LHCN-M2 (cell line): ENCODE measurements around the gene PCED1B. TPM values are rescaled to one million over a fixed set of nuclear protein-coding genes. Genes with fewer than 3 reads are reported as not detected.
"Not testable (repeated sequence)": the region's sequence is repeated elsewhere in the genome, so short reads cannot be mapped to it uniquely, and the experiment has no call there.

Experiments used
- DNase-seq: peaks from one replicate; pipeline ENCODE4 v3.0.0-alpha.2; 2012; ENCODE audit warnings: low read depth
- total RNA-seq: library from RNA; depleted of rRNA; stranded (reverse); fragments of >200 nt; gene quantifications from 2 replicates; pipeline ENCODE4 v1.2.3, GENCODE V29; 2014

Gene PCED1B
- total RNA-seq, 1 experiment from 2014 or later: 0.80 TPM

DNA sequence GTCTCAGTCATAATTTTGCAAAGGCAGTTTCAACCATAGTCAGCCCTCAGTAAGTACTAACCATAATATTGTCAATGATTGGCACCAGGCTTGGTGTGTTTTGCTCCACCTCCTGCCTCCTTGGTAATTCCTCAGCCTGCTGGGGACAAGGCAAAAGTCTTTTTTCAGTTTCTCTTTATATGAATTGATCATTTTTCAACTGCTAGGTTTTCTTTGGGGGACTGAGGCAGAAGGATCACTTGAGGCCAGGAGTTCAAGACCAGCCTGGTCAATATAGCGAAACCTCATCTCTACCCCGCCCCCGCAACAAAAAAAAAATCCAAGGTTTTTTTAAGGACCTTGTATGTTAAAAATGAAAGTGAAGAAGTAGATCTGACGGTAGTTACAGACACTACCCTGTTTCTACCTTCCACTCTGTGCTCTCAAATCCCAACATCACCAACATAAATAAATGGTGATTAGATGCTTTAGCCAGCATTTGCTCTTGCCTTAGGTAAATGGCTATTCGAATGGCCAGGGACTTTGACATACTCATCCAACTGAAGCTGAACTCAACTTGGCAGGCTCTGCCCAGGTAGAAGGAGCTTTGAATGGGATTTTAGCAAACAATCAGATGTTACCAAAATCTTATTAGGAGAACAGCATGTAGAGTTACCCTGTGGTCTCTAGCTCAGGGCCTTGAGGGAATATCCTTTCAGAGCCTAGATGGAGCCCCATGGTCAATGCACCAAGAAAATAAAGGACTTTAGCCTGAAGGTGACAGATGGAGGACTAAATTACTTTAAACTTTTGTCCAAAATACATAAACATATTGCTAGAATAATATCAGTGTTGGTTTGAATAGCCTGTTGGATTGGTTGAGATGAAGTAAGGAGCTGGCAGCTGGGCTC lies 127.3 kb downstream of the PCED1B start:
- DNase-seq: no peak

DNA sequence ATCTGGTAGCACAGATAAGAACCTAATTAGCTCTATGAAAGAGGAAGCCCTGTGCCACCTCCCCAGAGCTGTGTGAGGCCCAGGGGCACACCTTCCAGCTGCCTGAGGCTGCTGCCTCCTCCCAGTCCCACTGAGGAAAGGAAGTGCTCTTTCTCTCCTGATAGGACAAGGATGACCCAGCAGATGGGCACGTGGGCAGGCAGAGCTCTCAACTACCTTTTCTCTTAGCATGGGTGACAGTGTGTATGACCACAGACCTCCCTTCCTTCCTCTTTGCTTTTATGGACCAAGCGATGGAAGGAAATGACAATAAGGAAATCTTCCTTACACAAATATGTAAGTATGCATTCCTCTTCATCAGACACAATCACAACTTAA lies 127.9 kb downstream of the PCED1B start:
- DNase-seq: no peak

DNA sequence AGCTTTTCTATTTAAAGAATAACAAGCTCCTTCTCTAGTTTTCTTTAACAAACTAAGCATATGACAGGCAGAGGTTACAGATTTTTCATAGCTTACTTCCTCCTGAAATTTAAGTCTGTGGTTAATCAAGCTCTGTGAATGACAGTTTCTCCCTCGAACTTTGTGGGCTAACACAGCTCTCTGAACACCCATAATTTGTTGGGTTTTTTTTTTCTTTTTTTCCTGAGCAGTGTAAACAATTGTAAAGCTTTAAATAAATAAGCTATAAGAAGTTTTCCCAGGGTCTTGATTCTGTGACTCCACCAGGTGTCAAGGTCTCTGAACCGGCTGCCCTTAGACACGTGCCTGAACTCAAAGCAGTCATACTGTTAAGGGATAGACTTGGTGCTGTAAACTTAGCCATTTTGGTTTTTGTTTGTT lies 128.4 kb downstream of the PCED1B start:
- no peak for DNase-seq

DNA sequence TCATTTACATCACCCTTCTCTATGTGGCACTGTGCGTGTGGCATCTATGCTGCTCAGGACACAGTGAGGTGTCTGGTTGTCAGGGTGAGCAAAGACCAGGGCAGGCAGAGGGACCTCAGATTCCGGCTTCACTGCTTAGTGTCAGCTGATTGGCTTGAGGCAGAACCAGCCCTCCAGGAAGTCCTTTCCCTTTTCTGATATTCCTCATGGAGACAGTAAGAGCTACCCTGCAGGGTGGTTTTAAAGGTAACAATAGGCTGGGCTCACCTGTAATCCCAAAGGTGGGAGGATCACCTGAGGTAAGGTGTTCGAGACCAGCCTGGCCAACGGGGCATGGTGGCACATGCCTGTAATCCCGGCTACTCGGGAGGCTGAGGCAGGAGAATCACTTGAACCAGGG lies 129.6 kb downstream of the PCED1B start:
- no peak for DNase-seq

DNA sequence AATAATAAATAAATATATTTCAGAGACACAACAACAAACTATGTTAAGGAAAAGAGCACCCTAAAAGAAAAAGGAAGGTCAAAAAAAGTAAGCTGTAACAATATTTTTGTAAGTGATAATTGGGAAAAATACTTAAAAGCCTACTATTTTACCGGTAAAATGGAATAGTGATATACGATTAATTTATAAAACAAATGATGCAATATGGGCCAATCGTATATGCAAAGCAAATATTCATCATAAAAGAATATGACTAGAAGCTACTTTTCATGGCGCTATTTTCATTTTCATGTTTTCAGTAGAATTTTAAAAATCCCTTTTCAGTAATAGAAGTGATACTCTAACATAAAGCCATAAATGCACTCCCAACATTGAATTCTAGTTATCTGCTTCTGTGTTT lies 131.4 kb downstream of the PCED1B start:
- DNase-seq: no peak

DNA sequence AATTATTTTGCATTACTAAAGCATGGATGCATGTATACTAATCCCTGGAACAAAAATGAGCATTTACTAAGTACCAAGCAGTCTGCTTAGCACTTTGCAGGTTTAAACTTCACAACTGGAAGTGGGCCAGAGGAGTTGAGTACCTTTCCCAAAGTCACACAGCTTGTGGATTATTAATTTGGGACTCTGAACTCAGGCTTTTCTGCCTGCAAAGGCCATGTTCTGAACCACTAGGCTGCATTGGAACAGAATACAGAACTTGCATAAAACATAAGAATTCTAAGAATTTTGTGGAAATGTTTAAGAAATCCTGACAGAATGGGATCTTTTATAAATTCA lies 133.2 kb downstream of the PCED1B start:
- DNase-seq: no peak

DNA sequence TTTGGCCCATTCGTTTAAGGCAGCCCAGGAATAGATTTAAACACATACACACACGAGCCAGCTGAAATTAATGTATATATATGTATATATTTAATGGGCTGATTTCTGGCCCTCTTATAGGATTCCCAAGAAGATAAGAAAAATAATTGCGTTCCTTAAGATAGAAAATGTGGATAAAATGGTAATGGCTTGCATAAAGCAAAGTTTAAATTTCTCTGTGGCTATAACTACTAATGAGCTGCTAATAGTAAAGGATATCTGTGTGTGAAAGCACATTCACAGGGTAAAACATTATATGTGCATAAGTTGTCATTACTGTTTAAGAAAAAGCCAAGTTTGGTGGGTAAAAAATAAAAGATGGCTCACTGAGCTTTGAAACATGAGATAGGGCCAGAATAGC lies 134.0 kb downstream of the PCED1B start:
- no peak for DNase-seq

DNA sequence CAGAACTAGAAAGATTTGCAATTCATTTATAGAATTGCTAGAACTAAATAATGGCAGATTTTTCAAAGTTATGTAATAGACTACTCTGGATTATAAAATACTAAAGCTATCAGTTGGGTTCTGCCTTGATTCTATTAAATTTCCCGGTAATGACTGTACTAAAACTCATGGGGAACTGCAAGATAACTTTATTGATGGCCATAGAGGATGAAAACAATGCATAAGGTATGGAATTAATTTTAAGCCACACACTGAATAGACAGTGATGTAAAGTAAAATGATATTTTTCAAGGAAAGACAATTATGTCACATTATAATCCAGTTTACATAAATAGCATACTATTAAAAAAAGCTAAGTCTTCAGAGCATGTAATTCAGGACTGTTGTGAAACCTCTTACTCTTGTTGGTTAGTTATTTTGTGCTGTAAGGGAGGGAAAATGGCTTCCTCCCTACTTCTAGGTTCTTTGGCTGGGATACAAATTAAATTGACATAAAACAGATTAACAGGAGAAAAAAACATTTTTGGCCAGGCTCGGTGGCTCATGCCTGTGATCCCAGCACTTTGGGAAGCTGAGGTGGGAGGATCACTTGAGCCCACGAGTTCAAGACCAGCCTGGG lies 134.7 kb downstream of the PCED1B start:
- no peak for DNase-seq

DNA sequence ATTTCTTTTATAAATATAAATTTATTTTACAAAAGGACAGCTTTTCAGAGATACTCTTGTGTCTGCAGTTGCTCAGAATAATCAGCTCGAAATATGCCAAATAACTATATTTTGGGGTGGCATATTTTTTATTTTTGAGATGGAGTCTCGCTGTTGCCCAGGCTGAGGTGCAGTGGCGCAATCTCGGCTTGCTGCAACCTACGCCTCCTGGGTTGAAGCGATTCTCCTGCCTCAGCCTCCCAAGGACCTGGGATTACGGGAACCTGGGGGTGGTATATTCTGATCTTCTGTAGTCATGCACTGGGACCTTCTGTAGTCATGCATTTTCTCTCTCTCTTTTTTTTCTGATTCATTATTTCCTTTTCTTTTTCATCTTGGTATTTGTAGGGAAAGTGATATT lies 135.3 kb downstream of the PCED1B start:
- DNase-seq: no peak

DNA sequence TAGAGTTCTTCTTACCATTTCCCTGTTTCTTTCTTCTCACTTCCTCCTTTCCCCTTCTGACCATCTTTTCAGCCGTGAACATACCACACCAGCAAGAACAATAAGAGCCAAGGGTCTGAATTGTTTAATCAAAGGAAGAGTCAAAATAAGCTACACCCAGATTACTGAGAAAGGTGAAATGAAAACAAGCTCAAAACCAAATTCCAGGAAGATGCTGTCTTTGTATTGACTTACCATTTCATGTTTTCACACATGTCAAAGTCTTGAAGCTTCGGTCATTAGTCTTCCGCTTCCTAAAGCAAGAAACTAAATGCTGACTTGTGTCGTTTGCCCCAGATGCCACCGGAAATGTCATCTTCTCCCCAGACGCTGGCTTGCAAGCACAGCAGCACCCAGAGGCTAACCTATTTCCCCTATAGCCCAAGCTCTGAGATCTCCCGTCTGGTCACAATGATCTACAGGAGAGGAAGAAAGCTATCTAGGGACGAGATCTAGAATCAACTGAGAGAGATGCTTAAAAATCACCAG lies 136.8 kb downstream of the PCED1B start:
- DNase-seq: no peak

DNA sequence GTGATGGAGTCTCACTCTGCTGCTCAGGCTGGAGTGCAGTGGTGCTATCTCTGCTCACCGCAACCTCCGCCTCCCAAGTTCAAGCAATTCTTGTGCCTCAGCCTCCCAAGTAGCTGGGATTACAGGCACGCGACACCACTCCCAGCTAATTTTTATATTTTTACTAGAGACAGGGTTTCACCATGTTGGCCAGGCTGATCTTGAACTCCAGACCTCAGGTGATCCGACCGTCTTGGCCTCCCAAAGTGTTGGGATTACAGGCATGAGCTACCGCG lies 138.1 kb downstream of the PCED1B start:
- not testable (repeated sequence) for DNase-seq

DNA sequence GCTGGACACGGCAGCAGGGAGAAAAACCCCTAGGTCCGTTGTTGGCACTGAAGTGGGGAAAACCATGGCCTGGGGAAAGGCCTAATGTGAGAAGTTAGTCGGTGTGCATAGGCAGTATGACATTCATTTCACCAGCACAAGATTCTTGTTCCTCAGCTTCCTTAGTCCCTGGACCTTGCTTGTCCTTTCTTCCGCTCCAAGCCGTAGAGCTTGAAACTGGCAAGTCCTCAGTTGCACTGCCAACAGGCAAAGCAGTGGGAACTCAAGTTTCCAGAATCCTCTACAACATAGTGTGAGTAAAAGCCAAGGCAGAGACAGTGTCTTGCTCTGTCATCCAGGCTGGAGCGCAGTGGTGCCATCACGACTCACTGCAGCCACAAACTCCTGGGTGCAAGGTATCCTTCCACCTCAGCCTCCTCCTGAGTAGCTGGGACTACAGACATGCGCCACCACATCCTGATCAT lies 138.8 kb downstream of the PCED1B start:
- no peak for DNase-seq

DNA sequence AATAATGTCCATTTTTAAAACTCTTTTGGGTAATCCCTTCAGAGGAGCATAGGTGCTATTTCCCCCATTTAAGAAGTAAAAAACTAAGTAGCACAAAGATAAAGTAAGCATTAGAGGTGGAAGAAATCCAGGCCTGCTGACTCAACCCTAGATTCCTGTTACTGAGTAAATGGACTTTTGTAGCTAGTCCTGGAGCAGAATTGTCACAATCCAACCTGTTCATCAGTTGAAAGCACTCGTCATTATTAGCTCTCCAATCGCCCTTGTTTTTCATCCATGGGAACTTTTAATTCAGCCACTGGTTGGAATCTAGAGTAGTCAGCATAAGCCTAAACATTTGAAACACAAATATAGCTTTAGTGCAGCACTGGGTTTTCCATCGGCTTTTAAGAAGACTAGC lies 139.8 kb downstream of the PCED1B start:
- peak; percentile 9 for DNase-seq

DNA sequence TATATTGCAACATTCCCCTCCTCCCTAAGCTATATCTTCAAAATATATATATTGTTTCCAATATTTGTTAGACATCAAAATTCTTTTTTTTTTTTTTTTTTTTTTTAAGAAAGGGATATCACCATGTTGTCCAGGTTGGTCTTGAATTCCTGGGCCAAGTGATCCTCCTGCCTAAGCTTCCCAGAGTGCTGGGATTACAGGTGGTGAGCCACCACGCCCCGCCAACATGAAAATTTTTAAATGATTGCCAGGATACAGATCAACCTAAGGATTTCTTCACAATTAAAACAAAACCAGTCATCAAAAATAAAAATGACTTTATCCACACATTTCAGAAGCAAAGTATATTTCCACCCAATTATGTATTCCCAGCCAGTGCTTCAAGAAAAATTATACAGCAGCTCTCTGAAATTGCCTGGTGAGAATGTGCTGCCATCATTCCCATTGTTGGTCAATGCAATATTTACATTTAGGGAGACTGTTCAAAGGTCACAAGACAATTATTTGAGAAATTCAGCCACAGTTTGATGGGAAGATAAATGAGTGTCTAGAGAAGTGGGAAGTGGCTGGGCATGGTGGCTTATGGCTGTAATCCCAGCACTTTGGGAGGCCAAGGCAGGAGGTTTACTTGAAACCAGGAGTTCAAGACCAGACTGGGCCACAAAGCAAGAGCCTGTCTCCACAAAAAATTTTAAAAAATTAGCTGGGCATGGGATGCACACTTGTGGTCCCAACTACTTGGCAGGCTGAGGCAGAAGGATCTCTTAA lies 142.0 kb downstream of the PCED1B start:
- DNase-seq: no peak

DNA sequence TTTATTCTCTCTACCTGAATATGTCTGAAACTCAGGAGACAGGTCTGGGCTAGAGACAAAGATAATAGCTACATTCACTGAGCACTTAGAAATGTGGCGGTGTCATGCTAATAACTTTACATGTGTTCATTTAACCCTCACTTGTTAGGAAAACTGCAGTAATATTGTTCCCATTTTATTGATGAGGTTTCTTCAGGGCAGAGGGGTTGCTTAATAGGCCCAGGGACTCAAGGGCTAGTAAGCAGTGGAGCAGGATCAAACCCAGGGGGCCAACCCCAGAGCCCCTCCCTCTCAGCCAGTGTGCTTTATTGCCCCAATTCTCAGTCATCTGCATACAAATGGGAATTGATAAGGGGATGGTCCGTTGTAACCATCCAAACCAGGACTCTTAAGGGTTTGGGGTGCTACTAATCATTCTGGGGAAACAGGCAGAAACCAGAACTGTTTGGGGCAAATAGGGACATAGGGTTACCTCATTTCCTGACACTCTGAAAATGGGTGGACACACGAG lies 143.2 kb downstream of the PCED1B start:
- DNase-seq: no peak

DNA sequence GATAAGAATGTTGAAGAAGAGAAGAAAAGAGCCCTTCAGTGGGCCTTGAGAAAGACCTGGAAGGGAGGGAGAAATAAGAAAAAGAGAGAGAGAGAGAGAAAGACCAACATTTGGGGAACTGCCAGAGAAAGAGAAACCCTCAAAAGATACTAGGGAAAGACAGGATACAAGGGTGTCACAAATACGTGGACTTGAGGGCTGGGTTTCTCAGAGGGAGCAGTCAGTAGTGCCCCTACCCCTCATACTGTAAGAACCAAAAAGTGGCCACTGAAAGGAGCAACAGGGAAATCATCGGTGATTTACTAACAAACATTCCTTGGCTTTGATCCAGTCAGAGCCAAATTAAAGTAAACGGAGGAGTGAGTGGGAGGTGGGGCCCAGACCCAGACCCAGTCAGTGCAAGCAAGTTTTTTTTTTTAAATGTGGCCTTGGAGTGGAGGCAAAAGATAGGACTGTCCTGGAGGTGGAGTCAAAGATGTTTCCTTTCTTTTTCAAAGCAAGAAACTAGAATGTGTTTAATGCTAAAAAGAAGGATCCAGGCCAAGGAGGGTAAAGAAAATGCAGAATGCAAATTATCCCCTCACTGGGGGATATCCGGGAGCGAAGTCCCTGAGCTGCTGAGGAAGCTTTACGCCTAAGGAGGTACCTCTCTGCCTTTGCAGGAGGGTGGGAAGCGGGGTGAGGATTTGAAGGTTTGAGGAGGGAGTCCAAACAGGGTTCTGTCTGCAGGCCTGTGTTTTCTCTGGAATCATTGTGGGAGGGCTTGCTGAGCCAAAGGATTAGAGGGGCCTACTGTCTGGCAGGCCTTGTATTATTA lies 143.8 kb downstream of the PCED1B start:
- DNase-seq: no peak

DNA sequence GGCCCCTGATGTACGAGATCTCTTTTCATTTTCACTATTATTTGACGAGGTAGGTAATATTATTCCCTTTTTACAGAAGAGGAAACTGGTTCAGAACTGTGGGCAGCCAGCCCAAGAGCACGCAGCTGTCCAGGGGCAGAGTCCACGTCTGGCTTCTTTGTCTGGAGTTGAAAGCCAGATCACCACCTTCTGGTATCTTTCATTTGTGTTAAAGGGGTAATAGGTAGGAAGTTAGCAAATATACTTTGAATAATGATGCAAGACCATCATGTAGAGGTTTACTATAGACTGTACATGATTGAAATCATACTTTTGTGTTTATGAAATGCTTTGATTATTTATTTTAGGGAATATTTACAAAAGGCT lies 144.4 kb downstream of the PCED1B start:
- peak; percentile 52 for DNase-seq

DNA sequence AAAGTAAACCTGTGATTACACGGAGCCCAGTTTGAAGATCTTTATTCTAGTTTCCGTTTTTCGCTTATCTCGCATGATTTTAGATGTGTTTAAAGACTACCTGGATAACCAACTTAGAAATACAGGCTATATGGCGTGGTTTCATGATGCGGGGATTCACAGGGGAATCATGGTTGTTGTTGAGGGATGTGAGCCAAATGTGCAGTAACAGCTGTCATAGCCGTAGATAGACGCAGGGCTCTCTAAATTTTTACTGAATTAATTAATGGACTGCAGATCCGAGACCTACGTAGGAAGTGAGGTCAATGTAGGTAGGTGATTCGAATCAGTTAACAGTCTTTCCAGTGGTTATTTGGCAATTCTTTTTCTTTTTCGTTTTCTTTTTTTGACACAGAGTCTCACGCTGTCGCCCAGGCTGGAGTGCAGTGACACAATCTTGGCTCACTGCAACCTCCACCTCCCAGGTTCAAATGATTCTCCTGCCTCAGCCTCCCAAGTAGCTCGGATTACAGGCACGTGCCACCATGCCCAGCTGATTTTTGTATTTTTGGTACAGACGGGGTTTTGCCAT lies 145.2 kb downstream of the PCED1B start:
- no peak for DNase-seq

DNA sequence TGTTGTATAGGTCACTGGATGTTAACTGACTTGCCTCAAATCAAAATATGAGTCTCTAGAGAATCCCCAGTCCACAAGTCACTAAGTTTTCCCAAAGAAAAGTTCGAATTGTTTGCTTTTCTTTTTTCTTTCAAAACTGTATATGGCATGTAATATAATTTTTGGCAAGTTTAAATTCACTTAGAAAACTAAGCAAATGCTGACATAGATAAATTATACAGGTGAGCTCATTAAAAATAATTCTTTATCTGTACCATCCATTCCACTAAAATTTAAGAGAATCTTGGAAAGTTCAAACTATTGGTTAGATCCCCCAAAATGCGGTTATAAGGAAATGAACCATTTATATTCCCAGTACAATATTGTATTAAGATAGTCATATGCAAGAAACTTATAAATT lies 145.9 kb downstream of the PCED1B start:
- no peak for DNase-seq

DNA sequence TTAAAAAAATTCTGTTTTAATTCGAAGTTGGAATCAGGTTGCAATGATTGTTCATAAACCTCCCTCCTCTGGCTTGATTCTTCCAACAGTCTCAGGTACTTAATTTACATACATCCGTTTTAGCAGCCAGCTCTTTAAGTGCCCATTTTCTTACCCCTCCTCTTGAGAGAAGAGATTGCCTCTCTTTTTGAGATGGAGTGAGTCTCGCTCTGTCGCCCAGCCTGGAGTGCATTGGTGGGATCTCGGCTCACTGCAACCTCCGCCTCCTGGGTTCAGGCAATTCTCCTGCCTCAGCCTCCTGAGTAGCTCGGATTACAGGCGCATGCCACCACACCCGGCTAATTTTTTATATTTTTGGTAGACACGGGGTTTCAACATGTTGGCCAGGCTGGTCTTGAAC lies 146.8 kb downstream of the PCED1B start:
- DNase-seq: no peak

DNA sequence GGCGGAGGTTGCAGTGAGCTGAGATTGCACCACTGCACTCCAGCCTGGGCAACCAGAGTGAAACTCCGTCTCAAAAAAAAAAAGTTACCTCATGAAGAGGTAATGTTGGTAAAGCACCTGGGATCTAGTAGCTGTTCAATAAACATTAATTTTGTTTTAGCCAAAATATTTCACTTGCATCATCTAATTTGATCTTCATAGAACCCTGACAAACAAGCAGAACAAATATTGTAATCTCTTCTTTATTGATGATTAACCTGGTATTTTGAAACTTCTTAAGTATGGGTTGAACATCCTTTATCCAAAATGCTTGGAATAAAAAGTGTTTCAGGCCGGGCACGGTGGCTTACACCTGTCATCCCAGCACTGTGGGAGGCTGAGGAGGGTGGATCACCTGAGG lies 149.4 kb downstream of the PCED1B start:
- no peak for DNase-seq
